ENCODE measurements around the gene TSNAXIP1.
"Not testable (repeated sequence)": the region's sequence is repeated elsewhere in the genome, so short reads cannot be mapped to it uniquely, and the experiment has no call there.

The TSNAXIP1 gene

DNA sequence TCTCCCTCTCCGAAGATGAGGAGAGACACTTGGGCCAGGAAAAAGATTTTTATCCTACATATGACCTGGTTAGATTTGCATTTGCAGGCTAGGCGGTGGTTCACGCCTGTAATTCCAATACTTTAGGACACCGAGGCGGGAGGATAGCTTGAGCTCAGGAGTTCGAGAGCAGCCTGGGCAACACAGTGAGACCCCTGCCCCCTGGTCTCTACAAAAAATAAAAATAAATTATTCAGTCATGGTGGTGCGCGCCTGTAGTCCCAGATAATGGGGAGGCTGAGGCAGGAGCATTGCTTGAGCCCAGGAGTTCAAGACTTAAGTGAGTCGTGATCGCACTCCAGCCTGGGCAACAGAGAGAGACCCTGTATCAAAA, 27.5 kb downstream of the TSNAXIP1 start:
- TF ChIP-seq, protein P1, sequence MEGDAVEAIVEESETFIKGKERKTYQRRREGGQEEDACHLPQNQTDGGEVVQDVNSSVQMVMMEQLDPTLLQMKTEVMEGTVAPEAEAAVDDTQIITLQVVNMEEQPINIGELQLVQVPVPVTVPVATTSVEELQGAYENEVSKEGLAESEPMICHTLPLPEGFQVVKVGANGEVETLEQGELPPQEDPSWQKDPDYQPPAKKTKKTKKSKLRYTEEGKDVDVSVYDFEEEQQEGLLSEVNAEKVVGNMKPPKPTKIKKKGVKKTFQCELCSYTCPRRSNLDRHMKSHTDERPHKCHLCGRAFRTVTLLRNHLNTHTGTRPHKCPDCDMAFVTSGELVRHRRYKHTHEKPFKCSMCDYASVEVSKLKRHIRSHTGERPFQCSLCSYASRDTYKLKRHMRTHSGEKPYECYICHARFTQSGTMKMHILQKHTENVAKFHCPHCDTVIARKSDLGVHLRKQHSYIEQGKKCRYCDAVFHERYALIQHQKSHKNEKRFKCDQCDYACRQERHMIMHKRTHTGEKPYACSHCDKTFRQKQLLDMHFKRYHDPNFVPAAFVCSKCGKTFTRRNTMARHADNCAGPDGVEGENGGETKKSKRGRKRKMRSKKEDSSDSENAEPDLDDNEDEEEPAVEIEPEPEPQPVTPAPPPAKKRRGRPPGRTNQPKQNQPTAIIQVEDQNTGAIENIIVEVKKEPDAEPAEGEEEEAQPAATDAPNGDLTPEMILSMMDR (IDR thresholded peaks at IDR 0.05; ENCODE audit: insufficient read depth, missing control alignments), result no peak
- no peak for DNase-seq (ENCODE audit: insufficient read length, low spot score)
- FAIRE-seq, result no peak

DNA sequence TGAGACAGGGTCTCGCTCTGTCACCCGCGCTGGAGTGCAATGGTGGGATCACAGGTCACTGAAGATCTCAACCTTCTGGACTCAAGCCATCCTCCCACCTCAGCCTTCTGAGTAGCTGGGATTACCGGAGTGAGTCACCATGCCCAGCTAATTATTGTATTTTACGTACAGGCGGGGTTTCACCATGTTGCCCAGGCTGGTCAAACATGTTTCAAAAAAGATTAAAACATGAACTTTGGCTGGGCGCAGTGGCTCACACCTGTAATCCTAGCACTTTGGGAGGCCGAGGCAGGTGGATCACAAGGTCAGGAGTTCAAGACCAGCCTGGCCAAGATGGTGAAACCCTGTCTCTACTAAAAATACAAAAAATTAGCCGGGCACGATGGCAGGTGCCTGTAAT, 30.5 kb downstream of the TSNAXIP1 start:
- FAIRE-seq; DNase-seq (ENCODE audit: insufficient read length, low spot score): not testable (repeated sequence)

DNA sequence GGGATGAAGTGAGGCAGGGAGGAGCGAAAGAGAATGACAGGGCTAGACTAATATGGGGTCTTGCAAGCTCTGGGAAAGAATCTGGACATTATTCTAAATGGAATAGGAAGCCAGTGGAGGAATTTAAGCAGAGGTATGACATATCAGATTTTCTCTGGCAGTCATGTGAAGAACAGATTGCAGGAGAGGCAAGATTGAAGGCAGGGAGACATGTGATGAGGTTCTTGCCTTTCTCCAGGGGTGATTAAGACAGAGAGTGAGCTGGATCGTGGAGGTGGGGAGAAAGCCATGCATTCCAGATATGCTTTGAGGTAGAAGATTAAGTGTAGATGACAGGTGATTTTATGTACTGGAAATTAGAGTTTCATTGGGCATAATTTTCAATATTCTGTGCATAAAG, 31.1 kb downstream of the TSNAXIP1 start:
- DNase-seq (ENCODE audit: insufficient read length, low spot score) (no peak), FAIRE-seq (no peak)
- TF ChIP-seq, protein P1 (IDR thresholded peaks at IDR 0.05; ENCODE audit: insufficient read depth, missing control alignments), result no peak

DNA sequence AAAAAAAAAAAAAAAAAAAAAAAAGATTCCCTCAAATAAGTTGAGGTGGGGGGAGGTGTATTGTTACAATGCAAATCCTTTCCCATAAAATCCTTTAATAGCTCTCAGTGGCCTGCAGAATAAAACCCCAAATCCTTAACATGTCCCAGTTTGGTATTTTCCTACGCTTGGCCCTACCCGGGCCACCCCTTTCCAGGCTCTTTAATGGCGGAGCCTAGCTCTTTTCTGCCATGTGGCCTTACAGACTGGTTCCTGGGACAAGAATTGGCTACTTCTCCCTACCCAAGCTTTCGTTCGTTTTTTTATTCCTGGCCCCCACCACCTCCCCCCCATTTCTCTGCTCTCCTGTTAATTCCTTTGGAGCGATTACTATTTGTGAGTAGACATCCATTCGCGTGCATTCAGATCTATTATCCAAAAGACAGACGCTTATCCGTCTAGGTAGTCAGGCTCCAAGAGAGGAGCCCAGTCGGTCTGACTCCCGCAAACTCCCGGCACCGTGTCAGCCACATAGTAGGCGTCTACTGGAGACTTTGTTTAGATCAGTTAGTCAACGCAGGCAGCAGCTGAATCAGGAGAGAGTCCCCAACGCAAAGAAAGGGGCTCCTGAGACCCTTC, 34.6 kb downstream of the TSNAXIP1 start:
- no peak for DNase-seq (ENCODE audit: insufficient read length, low spot score)
- TF ChIP-seq, protein P1 (IDR thresholded peaks at IDR 0.05; ENCODE audit: insufficient read depth, missing control alignments), result no peak
- FAIRE-seq, result no peak

DNA sequence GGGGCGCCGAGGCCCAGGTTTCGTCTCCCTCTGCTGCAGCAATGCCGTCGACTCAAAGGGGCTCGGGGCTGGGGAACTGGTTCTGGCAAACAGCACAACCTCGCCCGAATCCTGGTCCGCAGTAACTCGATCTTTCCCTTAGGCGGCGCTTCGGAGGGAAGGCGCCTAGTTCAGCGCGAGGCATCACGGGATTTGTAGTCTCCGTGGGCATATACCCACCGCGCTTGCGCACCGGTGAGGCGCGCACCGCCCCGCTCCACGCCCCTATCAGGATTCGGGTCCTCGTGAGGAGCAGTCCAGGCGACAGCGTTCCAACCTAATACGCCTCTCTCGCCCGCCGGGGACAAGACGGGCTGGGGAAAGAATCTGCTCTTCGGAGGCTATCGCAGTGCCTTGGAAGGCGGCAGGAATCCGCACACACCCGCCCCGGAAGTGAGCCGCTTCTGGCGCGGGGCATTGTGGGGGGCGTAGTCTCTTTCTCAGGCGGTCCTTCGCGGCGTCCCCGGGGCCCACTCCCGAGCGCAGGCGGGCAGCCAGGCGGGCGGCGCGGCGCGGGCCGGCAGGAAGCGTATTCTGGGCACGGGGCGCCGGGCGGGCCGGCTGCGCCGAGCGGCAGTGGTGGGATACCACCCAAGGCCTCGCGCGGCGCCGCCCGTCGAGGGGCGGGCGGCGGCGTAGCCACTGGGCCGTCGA, 35.3 kb downstream of the TSNAXIP1 start, which contains the start of gene THAP11:
Gene THAP11 (plus strand): TSS at position 505 of the 693 bp plus-strand sequence. CDS start 235 bp downstream, outside the sequence.
- no peak for FAIRE-seq
- TF ChIP-seq, protein P1 (IDR thresholded peaks at IDR 0.05; ENCODE audit: insufficient read depth, missing control alignments), result peak; percentile 84
- DNase-seq (ENCODE audit: insufficient read length, low spot score), result peak; percentile 68

DNA sequence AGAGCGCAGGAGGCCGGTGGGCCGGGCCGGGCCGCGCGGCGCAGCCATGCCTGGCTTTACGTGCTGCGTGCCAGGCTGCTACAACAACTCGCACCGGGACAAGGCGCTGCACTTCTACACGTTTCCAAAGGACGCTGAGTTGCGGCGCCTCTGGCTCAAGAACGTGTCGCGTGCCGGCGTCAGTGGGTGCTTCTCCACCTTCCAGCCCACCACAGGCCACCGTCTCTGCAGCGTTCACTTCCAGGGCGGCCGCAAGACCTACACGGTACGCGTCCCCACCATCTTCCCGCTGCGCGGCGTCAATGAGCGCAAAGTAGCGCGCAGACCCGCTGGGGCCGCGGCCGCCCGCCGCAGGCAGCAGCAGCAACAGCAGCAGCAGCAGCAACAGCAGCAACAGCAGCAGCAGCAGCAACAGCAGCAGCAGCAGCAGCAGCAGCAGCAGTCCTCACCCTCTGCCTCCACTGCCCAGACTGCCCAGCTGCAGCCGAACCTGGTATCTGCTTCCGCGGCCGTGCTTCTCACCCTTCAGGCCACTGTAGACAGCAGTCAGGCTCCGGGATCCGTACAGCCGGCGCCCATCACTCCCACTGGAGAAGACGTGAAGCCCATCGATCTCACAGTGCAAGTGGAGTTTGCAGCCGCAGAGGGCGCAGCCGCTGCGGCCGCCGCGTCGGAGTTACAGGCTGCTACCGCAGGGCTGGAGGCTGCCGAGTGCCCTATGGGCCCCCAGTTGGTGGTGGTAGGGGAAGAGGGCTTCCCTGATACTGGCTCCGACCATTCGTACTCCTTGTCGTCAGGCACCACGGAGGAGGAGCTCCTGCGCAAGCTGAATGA, 36.0 kb downstream of the TSNAXIP1 start:
- TF ChIP-seq, protein P1 (IDR thresholded peaks at IDR 0.05; ENCODE audit: insufficient read depth, missing control alignments), result no peak
- DNase-seq (ENCODE audit: insufficient read length, low spot score), result no peak
- no peak for FAIRE-seq

DNA sequence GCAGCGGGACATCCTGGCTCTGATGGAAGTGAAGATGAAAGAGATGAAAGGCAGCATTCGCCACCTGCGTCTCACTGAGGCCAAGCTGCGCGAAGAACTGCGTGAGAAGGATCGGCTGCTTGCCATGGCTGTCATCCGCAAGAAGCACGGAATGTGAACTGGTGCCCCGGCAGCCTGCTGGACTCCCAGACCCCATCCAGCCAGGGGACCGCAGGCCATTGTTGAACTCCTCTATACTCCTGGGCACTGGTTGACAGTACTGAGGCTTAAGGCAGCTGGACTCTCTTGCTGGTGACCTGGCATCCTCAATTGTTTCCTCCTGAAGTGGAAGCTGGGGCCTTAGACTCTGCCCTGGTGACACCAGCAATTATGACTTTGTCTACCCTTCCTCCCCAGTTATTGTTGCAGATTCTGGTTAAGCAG, 36.7 kb downstream of the TSNAXIP1 start:
- no peak for DNase-seq (ENCODE audit: insufficient read length, low spot score)
- TF ChIP-seq, protein P1 (IDR thresholded peaks at IDR 0.05; ENCODE audit: insufficient read depth, missing control alignments), result no peak
- FAIRE-seq, result no peak

Measured in D721Med (cell line).